Spinal cord (tissue), 10 donors: ENCODE data around the gene SMG1. TPM values are rescaled to one million over a fixed set of nuclear protein-coding genes. Genes with fewer than 3 reads are reported as not detected.
A peak's percentile ranks its signal among the peaks of the same experiment; 100 is the strongest.
"Not testable (repeated sequence)": the region's sequence is repeated elsewhere in the genome, so short reads cannot be mapped to it uniquely, and the experiment has no call there.

Source experiments
- DNase-seq, 6 donors: peaks; one replicate each; pipeline versions ENCODE4 v3.0.0 to v3.0.0-alpha.2; 2013 to 2015; ENCODE audit warnings: low spot score in 6 of 6, low read depth in 4 of 6
- H3K27ac ChIP-seq: one replicate; pipeline ENCODE4 v1.5.1; 2013; ENCODE audit warnings: low read depth, low read length, control low read depth
- H3K27me3 ChIP-seq: one replicate; pipeline ENCODE4 v1.6.1; 2013; ENCODE audit warnings: low read length; ENCODE audit not compliant: control insufficient read depth, insufficient read depth
- H3K36me3 ChIP-seq: one replicate; pipeline ENCODE4 v1.6.1; 2013; ENCODE audit warnings: low read length; ENCODE audit not compliant: control insufficient read depth, insufficient read depth
- H3K4me1 ChIP-seq: one replicate; pipeline ENCODE4 v1.6.1; 2013; ENCODE audit warnings: low read length; ENCODE audit not compliant: control insufficient read depth, insufficient read depth
- H3K4me3 ChIP-seq: one replicate; pipeline ENCODE4 v1.5.1; 2013; ENCODE audit warnings: low read depth, low read length, control low read depth
- H3K9me3 ChIP-seq: one replicate; pipeline ENCODE4 v1.6.1; 2013; ENCODE audit warnings: low read length; ENCODE audit not compliant: control insufficient read depth, insufficient read depth
- WGBS: methylation state at CpG from one replicate; pipeline ENCODE4 v1.1.5; 2013; ENCODE audit warnings: missing lambda C conversion rate; ENCODE audit not compliant: insufficient coverage; 5-methylcytosine and 5-hydroxymethylcytosine counted together
- polyA plus RNA-seq, 2 donors: library from polyadenylated mRNA; unstranded; fragments of 120-200 nt; gene quantifications; one replicate each; pipeline ENCODE4 v1.2.1, GENCODE V29; 2013; ENCODE audit not compliant: insufficient read length in 2 of 2
- total RNA-seq, 2 donors: library from RNA; depleted of rRNA in 1 of 2; stranded (reverse); fragments of 120-200 nt in 1 of 2; fragments of >200 nt in 1 of 2; gene quantifications; one replicate each; pipeline versions ENCODE4 v1.2.3 to v1.2.4, GENCODE V29; 2013 to 2014
- donor health status: healthy.

The SMG1 gene
- total and polyA plus RNA-seq, 4 donors, result 46.1 to 93.6 (median 47.7) TPM

GRCh38 chr16:18908716-18909115 is 17.5 kb downstream of the SMG1 start:
- not testable (repeated sequence) for H3K27me3 ChIP-seq, H3K4me1 ChIP-seq, H3K4me3 ChIP-seq, H3K9me3 ChIP-seq, H3K27ac ChIP-seq, H3K36me3 ChIP-seq, DNase-seq
- 100% methylated on average over 2 of the region's 12 CpGs for WGBS

- not testable (repeated sequence) for H3K4me1 ChIP-seq, H3K4me3 ChIP-seq, H3K27me3 ChIP-seq, H3K9me3 ChIP-seq, DNase-seq, H3K27ac ChIP-seq, H3K36me3 ChIP-seq
- WGBS, result 88% methylated on average over 1 of the region's 7 CpGs
Measured at GRCh38 chr16:18902778-18903177, 23.4 kb downstream of the SMG1 start.

- H3K36me3 ChIP-seq, H3K27ac ChIP-seq, H3K27me3 ChIP-seq, DNase-seq, H3K4me3 ChIP-seq, H3K4me1 ChIP-seq, H3K9me3 ChIP-seq: not testable (repeated sequence)
- WGBS, result 100% methylated on average over 1 of the region's 3 CpGs
Measured at GRCh38 chr16:18902044-18902443, 24.2 kb downstream of the SMG1 start.

- not testable (repeated sequence) for H3K36me3 ChIP-seq, H3K27me3 ChIP-seq, DNase-seq, H3K27ac ChIP-seq, H3K9me3 ChIP-seq, H3K4me1 ChIP-seq, H3K4me3 ChIP-seq
- WGBS, result no CpG with 5 or more reads among the region's 1 CpG
Measured at GRCh38 chr16:18901194-18901593, 25.0 kb downstream of the SMG1 start.

- DNase-seq, H3K27me3 ChIP-seq, H3K27ac ChIP-seq, H3K4me1 ChIP-seq, H3K9me3 ChIP-seq, H3K4me3 ChIP-seq, H3K36me3 ChIP-seq: not testable (repeated sequence)
- WGBS, result 81% methylated on average over 2 of the region's 2 CpGs
Measured at GRCh38 chr16:18884456-18884855, 41.8 kb downstream of the SMG1 start.

GRCh38 chr16:18877734-18878133 is 48.5 kb downstream of the SMG1 start:
- H3K27me3 ChIP-seq, H3K4me1 ChIP-seq, H3K9me3 ChIP-seq, H3K4me3 ChIP-seq, DNase-seq, H3K27ac ChIP-seq: not testable (repeated sequence)
- H3K36me3 ChIP-seq, result peaks cover 18% of the 10 kb centered on the region
- no CpG with 5 or more reads among the region's 4 CpGs for WGBS

GRCh38 chr16:18877259-18877658 is 48.9 kb downstream of the SMG1 start:
- not testable (repeated sequence) for H3K4me3 ChIP-seq, H3K4me1 ChIP-seq, H3K27ac ChIP-seq, H3K9me3 ChIP-seq, H3K27me3 ChIP-seq, DNase-seq
- peaks cover 18% of the 10 kb centered on the region for H3K36me3 ChIP-seq
- no CpG with 5 or more reads among the region's 4 CpGs for WGBS

- not testable (repeated sequence) for H3K27me3 ChIP-seq, H3K9me3 ChIP-seq, H3K4me1 ChIP-seq, H3K4me3 ChIP-seq, H3K27ac ChIP-seq, DNase-seq
- no CpG with 5 or more reads among the region's 5 CpGs for WGBS
- peaks cover 18% of the 10 kb centered on the region for H3K36me3 ChIP-seq
Measured at GRCh38 chr16:18876301-18876700, 49.9 kb downstream of the SMG1 start.

- not testable (repeated sequence) for H3K9me3 ChIP-seq, H3K36me3 ChIP-seq, H3K4me1 ChIP-seq, H3K4me3 ChIP-seq, H3K27ac ChIP-seq, H3K27me3 ChIP-seq
- DNase-seq, result peak in 1 of 6 donors; percentile 8
- WGBS, result 40% methylated on average over 1 of the region's 2 CpGs
Measured at GRCh38 chr16:18869043-18869771, 57.0 kb downstream of the SMG1 start.

GRCh38 chr16:18866277-18866823 is 59.9 kb downstream of the SMG1 start:
- H3K9me3 ChIP-seq, H3K27me3 ChIP-seq, H3K36me3 ChIP-seq, H3K4me3 ChIP-seq, H3K27ac ChIP-seq, H3K4me1 ChIP-seq, DNase-seq: not testable (repeated sequence)
- WGBS, result no CpG with 5 or more reads among the region's 2 CpGs
